Fibroblast of lung (primary cell): ENCODE measurements around the gene ATP11C. TPM values are rescaled to one million over a fixed set of nuclear protein-coding genes. Genes with fewer than 3 reads are reported as not detected.
A peak's percentile ranks its signal among the peaks of the same experiment; 100 is the strongest.

Experiments used
- DNase-seq, 2 donors: peaks; one replicate each; pipeline versions ENCODE4 v3.0.0 to v3.0.0-alpha.2; 2010; ENCODE audit warnings: low read depth in 2 of 2
- H2AFZ ChIP-seq: 2 replicates; pipeline ENCODE4 v1.5.1; 2012; ENCODE audit warnings: low read length, control low read depth, inconsistent platforms
- H3K27ac ChIP-seq: 2 replicates; pipeline ENCODE4 v1.5.1; 2011; ENCODE audit warnings: low read length, control low read depth; ENCODE audit not compliant: insufficient read depth
- H3K27me3 ChIP-seq: 2 replicates; pipeline ENCODE4 v1.5.1; 2011; ENCODE audit warnings: mild to moderate bottlenecking, low read length; ENCODE audit not compliant: control insufficient read depth, insufficient read depth
- H3K36me3 ChIP-seq: 2 replicates; pipeline ENCODE4 v1.5.1; 2011; ENCODE audit warnings: low read length; ENCODE audit not compliant: control insufficient read depth, insufficient read depth
- H3K4me1 ChIP-seq: 2 replicates; pipeline ENCODE4 v1.5.1; 2011; ENCODE audit warnings: low read length; ENCODE audit not compliant: control insufficient read depth, insufficient read depth; ENCODE audit errors: extremely low read depth
- H3K4me2 ChIP-seq: 2 replicates; pipeline ENCODE4 v1.5.1; 2011; ENCODE audit warnings: low read length, control low read depth; ENCODE audit not compliant: insufficient read depth; ENCODE audit errors: extremely low read depth
- H3K4me3 ChIP-seq, 4 experiments: fragments of 200-600 bp in 1 of 4; sonication (generic) in 1 of 4; replicated peaks in 1 of 4; 2 replicates each; pipeline ENCODE4 v1.5.1; 2011 to 2016; ENCODE audit warnings: low read length in 4 of 4, low read depth in 3 of 4, mild to moderate bottlenecking in 3 of 4, control low read depth in 2 of 4, inconsistent platforms in 1 of 4, mixed read lengths in 1 of 4; ENCODE audit not compliant: insufficient read depth in 1 of 4; ENCODE audit errors: control extremely low read depth in 1 of 4
- H3K79me2 ChIP-seq: 2 replicates; pipeline ENCODE4 v1.5.1; 2012; ENCODE audit warnings: mild to moderate bottlenecking, low read length, inconsistent platforms; ENCODE audit not compliant: control insufficient read depth, insufficient read depth
- H3K9ac ChIP-seq: 2 replicates; pipeline ENCODE4 v1.5.1; 2011; ENCODE audit warnings: mild to moderate bottlenecking, low read length, control low read depth; ENCODE audit not compliant: insufficient read depth
- H3K9me3 ChIP-seq: 2 replicates; pipeline ENCODE4 v1.5.1; 2012; ENCODE audit warnings: low read depth, low read length; ENCODE audit not compliant: control insufficient read depth, insufficient read depth
- H4K20me1 ChIP-seq: 2 replicates; pipeline ENCODE4 v1.5.1; 2011; ENCODE audit warnings: low read length; ENCODE audit not compliant: control insufficient read depth, insufficient read depth; ENCODE audit errors: extremely low read depth
- CTCF ChIP-seq, 2 donors: IDR thresholded peaks in 1 of 2; conservative IDR thresholded peaks in 1 of 2; 1 replicate in 1 of 2; 2 replicates in 1 of 2; pipeline ENCODE4 v1.5.1; 2011 to 2012; ENCODE audit warnings: low read length in 2 of 2, control low read depth in 1 of 2, inconsistent platforms in 1 of 2, low read depth in 1 of 2, mild to moderate bottlenecking in 1 of 2
- EZH2 ChIP-seq: IDR thresholded peaks from 2 replicates; pipeline ENCODE4 v1.5.1; 2012; ENCODE audit warnings: low read length, control low read depth, mild to moderate bottlenecking; ENCODE audit errors: missing control alignments
- polyA minus RNA-seq: library from RNA; depleted of rRNA, polyadenylated mRNA; stranded (reverse); fragments of >200 nt; gene quantifications from 2 replicates; pipeline ENCODE4 v1.2.3, GENCODE V29; 2011; ENCODE audit warnings: low replicate concordance
- polyA plus RNA-seq, 2 donors: library from polyadenylated mRNA; depleted of rRNA in 1 of 2; stranded (reverse) in 1 of 2; unstranded in 1 of 2; fragments of >200 nt; gene quantifications; 2 replicates each; pipeline ENCODE4 v1.2.1, GENCODE V29; 2011 to 2012; ENCODE audit warnings: missing spikeins in 1 of 2
- total RNA-seq: library from RNA; depleted of rRNA; stranded (reverse); fragments of >200 nt; gene quantifications from 2 replicates; pipeline ENCODE4 v1.2.1, GENCODE V29; 2014

Gene ATP11C
- 56.0 and 68.0 TPM in 2 replicates for total RNA-seq
- 34.4 and 47.7 TPM in 2 replicates for polyA plus RNA-seq
- polyA plus RNA-seq (2012): 20.6 and 29.3 TPM in 2 replicates
- 6.2 and 6.8 TPM in 2 replicates for polyA minus RNA-seq

DNA sequence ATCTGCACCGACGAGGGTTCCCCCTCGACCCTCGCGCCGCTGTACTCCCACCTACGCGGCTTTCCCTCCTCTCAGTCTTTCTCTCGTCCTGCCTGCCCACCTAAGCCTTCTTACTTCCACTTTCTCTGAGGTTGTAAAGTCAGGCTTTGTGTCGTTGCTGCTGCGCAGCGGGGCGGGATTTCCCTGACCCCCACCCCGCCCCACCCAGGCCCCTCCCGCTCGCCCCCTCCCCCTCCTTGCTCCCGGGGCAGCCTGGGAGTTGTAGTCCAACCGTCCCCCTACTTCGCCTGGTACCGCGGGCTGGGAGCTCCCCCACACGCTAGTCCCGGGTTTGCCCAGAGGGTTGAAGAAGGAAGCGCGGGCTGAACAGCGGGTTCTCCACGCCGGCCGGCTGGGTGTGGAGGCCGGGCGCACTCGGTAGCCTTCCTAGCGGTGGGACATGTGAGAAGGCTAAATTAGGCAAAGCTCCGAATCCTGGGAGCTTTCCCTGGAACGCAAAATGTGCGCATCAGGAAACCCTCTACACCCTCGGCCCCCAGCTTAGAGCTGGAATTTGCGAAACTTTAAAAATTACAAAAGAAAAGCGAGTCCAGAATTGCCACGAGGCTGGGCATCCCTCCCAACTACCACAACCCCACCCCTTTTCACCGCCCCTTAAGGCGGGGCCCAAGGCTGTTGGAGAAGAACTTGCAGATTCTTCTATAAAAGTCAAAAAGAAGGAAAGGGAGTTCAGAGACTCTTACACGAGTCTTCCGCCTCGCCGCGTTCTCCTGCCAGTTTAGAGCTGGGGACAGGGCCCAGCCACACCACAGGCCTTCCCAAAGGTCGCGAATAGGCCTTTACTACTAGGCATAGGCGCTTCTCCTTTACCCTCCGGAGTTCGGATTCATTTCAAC, at the start of gene ATP11C:
Gene ATP11C (minus strand): TSS at position 153 of the 896 bp plus-strand sequence. CDS start 1,011 bp downstream, outside the sequence.
- peak within 1 kb of the TSS; percentile 78 for H3K4me2 ChIP-seq
- no peaks in the 10 kb centered on the region for H3K9me3 ChIP-seq
- H3K79me2 ChIP-seq: peaks cover 26% of the 10 kb centered on the region
- peak; percentile 81 to 87 for DNase-seq
- H3K4me3 ChIP-seq: peak within 1 kb of the TSS; percentile 58 to 82 (median 66)
- H3K9ac ChIP-seq: peak within 1 kb of the TSS; percentile 82
- H4K20me1 ChIP-seq: no peaks in the 10 kb centered on the region
- no peaks in the 10 kb centered on the region for H3K36me3 ChIP-seq
- no peaks in the 10 kb centered on the region for H3K27me3 ChIP-seq
- TF ChIP-seq CTCF (conservative IDR thresholded peaks at IDR 0.05 in 1 of 2, IDR thresholded peaks at IDR 0.05 in 1 of 2; ENCODE audit: low read depth in 1 of 2, low read length in 2 of 2) (no peak), EZH2 (no peak)
- no peaks in the 10 kb centered on the region for H3K4me1 ChIP-seq
- peak within 1 kb of the TSS; percentile 77 for H2AFZ ChIP-seq
- peak within 1 kb of the TSS; percentile 89 for H3K27ac ChIP-seq

GRCh38 chrX:139974471-139974870, 41.6 kb upstream of the ATP11C start:
- Histone ChIP-seq H3K27me3 (no peaks in the 10 kb centered on the region), H3K27ac (no peak overlapping the region), H3K9ac (no peak overlapping the region), H4K20me1 (no peaks in the 10 kb centered on the region), H3K4me1 (no peaks in the 10 kb centered on the region), H2AFZ (no peak overlapping the region), H3K79me2 (no peaks in the 10 kb centered on the region), H3K36me3 (no peaks in the 10 kb centered on the region), H3K4me2 (no peak overlapping the region), H3K4me3 (no peak overlapping the region), H3K9me3 (no peaks in the 10 kb centered on the region)
- DNase-seq: no peak
- TF ChIP-seq CTCF (conservative IDR thresholded peaks at IDR 0.05 in 1 of 2, IDR thresholded peaks at IDR 0.05 in 1 of 2; ENCODE audit: low read depth in 1 of 2, low read length in 2 of 2) (no peak), EZH2 (no peak)
